Measurements from ENCODE around the gene SYVN1. TPM values are rescaled to one million over a fixed set of nuclear protein-coding genes. Genes with fewer than 3 reads are reported as not detected.
A peak's percentile ranks its signal among the peaks of the same experiment; 100 is the strongest.

The SYVN1 gene
- total RNA-seq, 1 donor from 2014 or later = 110 TPM

- peak; percentile 92 for DNase-seq (ENCODE audit: low spot score)
- peak; percentile 90 for ATAC-seq
These were observed 38.1 kb downstream of the SYVN1 start, which contains the start of gene VPS51 for GRCh38 chr11:65095974-65096806. VPS51 (plus strand) TSS chr11:65096214; CDS start chr11:65096251, 37 bp downstream.

GRCh38 chr11:65095427-65095826, 38.9 kb downstream of the SYVN1 start:
- DNase-seq (ENCODE audit: low spot score) (no peak), ATAC-seq (no peak)

GRCh38 chr11:65090628-65091027, 43.7 kb downstream of the SYVN1 start:
- DNase-seq (ENCODE audit: low spot score) = no peak
- no peak for ATAC-seq

GRCh38 chr11:65089621-65090020, 44.7 kb downstream of the SYVN1 start:
- ATAC-seq (no peak), DNase-seq (ENCODE audit: low spot score) (no peak)

GRCh38 chr11:65087827-65088226, 46.5 kb downstream of the SYVN1 start:
- ATAC-seq = no peak
- DNase-seq (ENCODE audit: low spot score) = no peak

- DNase-seq (ENCODE audit: low spot score) (no peak), ATAC-seq (no peak)
These were observed 47.1 kb downstream of the SYVN1 start for GRCh38 chr11:65087216-65087615.

- ATAC-seq (no peak), DNase-seq (ENCODE audit: low spot score) (no peak)
These were observed 47.5 kb downstream of the SYVN1 start for GRCh38 chr11:65086809-65087208.

GRCh38 chr11:65085446-65085845, 48.9 kb downstream of the SYVN1 start:
- DNase-seq (ENCODE audit: low spot score) = no peak
- ATAC-seq = no peak

- ATAC-seq (no peak), DNase-seq (ENCODE audit: low spot score) (no peak)
These were observed 49.5 kb downstream of the SYVN1 start for GRCh38 chr11:65084598-65085375.

GRCh38 chr11:65083834-65084597, 50.3 kb downstream of the SYVN1 start, which contains the start of the genes CDCA5 and ZFPL1:
CDCA5 (minus strand) TSS chr11:65084040; CDS start chr11:65083978, 62 bp downstream.
ZFPL1 (plus strand) TSS chr11:65084222; CDS start chr11:65084699, 477 bp downstream.
- peak; percentile 97 for DNase-seq (ENCODE audit: low spot score)
- peak; percentile 94 for ATAC-seq

GRCh38 chr11:65083134-65083833, 51.0 kb downstream of the SYVN1 start:
- DNase-seq (ENCODE audit: low spot score) (no peak), ATAC-seq (no peak)

GRCh38 chr11:65078786-65079342, 55.5 kb downstream of the SYVN1 start:
- no peak for DNase-seq (ENCODE audit: low spot score)
- ATAC-seq = no peak

GRCh38 chr11:65078151-65078550, 56.2 kb downstream of the SYVN1 start:
- ATAC-seq (peak; percentile 97), DNase-seq (ENCODE audit: low spot score) (peak; percentile 67)

GRCh38 chr11:65077451-65077850, 56.9 kb downstream of the SYVN1 start:
- DNase-seq (ENCODE audit: low spot score) = no peak
- no peak for ATAC-seq

Other genes with a start within 250 kb of the SYVN1 start
- gene ATG2A, start 217.3 kb downstream of the SYVN1 start, total RNA-seq = 34.0 TPM
- gene PPP2R5B, start 209.8 kb downstream of the SYVN1 start, total RNA-seq = 9.1 TPM
- gene GPHA2, start 198.6 kb downstream of the SYVN1 start, total RNA-seq = 0.25 TPM
- gene MAJIN, start 162.4 kb downstream of the SYVN1 start, total RNA-seq = not detected
- 2.4 TPM for gene BATF2, start 137.5 kb downstream of the SYVN1 start, total RNA-seq
- 8.9 TPM for gene ARL2, start 120.4 kb downstream of the SYVN1 start, total RNA-seq
- gene SNX15, start 107.1 kb downstream of the SYVN1 start, total RNA-seq = 8.8 TPM
- gene SAC3D1, start 93.3 kb downstream of the SYVN1 start, total RNA-seq = 5.7 TPM
- 0.78 TPM for gene NAALADL1, start 76.0 kb downstream of the SYVN1 start, total RNA-seq
- 0.75 TPM for gene CDCA5, start 50.5 kb downstream of the SYVN1 start, total RNA-seq
- 18.4 TPM for gene ZFPL1, start 50.3 kb downstream of the SYVN1 start, total RNA-seq
- gene VPS51, start 38.3 kb downstream of the SYVN1 start, total RNA-seq = 55.1 TPM
- gene TM7SF2, start 22.6 kb downstream of the SYVN1 start, total RNA-seq = 97.6 TPM
- gene ZNHIT2, start 16.8 kb downstream of the SYVN1 start, total RNA-seq = 8.8 TPM
- 430 TPM for gene FAU, start 12.4 kb downstream of the SYVN1 start, total RNA-seq
- gene MRPL49, start 12.2 kb downstream of the SYVN1 start, total RNA-seq = 31.3 TPM
- gene SPDYC, start 35.7 kb upstream of the SYVN1 start, total RNA-seq = 1.2 TPM
- gene CAPN1, start 47.4 kb upstream of the SYVN1 start, total RNA-seq = 81.0 TPM
- 3.3 TPM for gene POLA2, start 127.4 kb upstream of the SYVN1 start, total RNA-seq
- 3.5 TPM for gene CDC42EP2, start 180.3 kb upstream of the SYVN1 start, total RNA-seq
- gene DPF2, start 199.3 kb upstream of the SYVN1 start, total RNA-seq = 18.7 TPM
- 0.43 TPM for gene TIGD3, start 220.2 kb upstream of the SYVN1 start, total RNA-seq
- 14.5 TPM for gene SLC25A45, start 248.1 kb upstream of the SYVN1 start, total RNA-seq